ENCODE data around the gene SAPCD2. TPM values are rescaled to one million over a fixed set of nuclear protein-coding genes. Genes with fewer than 3 reads are reported as not detected.

The SAPCD2 gene
- total and polyA plus RNA-seq, 2 of the 8 experiments (the other 6 are each of a cell fraction or from before 2014, with no cell fraction given), result 12.7 to 32.1 TPM

DNA sequence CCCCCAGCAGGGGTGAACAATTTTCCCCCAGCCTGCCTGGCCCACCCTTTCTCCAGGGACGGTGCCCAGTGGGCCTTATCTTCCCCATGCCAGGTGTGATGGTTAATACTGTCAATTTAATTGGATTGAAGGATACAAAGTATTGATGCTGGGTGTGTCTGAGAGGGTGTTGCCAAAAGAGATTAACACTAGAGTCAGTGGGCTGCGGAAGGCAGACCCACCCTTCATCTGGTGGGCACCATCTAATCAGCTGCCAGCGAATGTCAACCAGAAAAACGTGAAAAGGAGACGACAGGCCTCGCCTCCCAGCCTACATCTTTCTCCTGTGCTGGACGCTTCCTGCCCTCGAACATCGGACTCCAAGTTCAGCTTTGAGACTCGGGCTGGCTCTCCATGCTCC is 32.9 kb downstream of the SAPCD2 start (continued):
- no peak for TF ChIP-seq JUN (IDR thresholded peaks at IDR 0.05; ENCODE audit: low read depth, low read length)
- TF ChIP-seq, protein P1, sequence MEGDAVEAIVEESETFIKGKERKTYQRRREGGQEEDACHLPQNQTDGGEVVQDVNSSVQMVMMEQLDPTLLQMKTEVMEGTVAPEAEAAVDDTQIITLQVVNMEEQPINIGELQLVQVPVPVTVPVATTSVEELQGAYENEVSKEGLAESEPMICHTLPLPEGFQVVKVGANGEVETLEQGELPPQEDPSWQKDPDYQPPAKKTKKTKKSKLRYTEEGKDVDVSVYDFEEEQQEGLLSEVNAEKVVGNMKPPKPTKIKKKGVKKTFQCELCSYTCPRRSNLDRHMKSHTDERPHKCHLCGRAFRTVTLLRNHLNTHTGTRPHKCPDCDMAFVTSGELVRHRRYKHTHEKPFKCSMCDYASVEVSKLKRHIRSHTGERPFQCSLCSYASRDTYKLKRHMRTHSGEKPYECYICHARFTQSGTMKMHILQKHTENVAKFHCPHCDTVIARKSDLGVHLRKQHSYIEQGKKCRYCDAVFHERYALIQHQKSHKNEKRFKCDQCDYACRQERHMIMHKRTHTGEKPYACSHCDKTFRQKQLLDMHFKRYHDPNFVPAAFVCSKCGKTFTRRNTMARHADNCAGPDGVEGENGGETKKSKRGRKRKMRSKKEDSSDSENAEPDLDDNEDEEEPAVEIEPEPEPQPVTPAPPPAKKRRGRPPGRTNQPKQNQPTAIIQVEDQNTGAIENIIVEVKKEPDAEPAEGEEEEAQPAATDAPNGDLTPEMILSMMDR (IDR thresholded peaks at IDR 0.05; ENCODE audit: control extremely low read depth in 1 of 3, insufficient read depth in 1 of 3, low read depth in 1 of 3, low read length in 3 of 3), result no peak
- no peak for TF ChIP-seq HDAC6 (IDR thresholded peaks at IDR 0.05; ENCODE audit: low read depth, low read length)
- TF ChIP-seq JUND (IDR thresholded peaks at IDR 0.05; ENCODE audit: low read length), result no peak
